Measurements from ENCODE around the gene OSBPL1A.
A peak's percentile ranks its signal among the peaks of the same experiment; 100 is the strongest.

OSBPL1A gene

GRCh38 chr18:24326211-24326610, 71.4 kb downstream of the OSBPL1A start:
- H3K4me1 Mint-ChIP-seq, result no peaks in the 10 kb centered on the region
- H3K9me3 Mint-ChIP-seq, result no peaks in the 10 kb centered on the region
- peaks cover 52% of the 10 kb centered on the region for H3K36me3 Mint-ChIP-seq (ENCODE audit: low read depth)
- H3K4me3 Mint-ChIP-seq, result no peak overlapping the region
- no peak overlapping the region for H3K27ac Mint-ChIP-seq
- TF ChIP-seq CTCF (IDR thresholded peaks at IDR 0.05), result no peak
- no peaks in the 10 kb centered on the region for H3K27me3 Mint-ChIP-seq (ENCODE audit: low read depth, poor library complexity)
- DNase-seq, result no peak

- Mint-ChIP-seq H3K27me3 (ENCODE audit: low read depth, poor library complexity) (peaks cover 6% of the 10 kb centered on the region), H3K4me1 (no peaks in the 10 kb centered on the region), H3K4me3 (no peak overlapping the region), H3K9me3 (no peaks in the 10 kb centered on the region), H3K27ac (no peak overlapping the region), H3K36me3 (ENCODE audit: low read depth) (peaks cover 47% of the 10 kb centered on the region)
- no peak for TF ChIP-seq CTCF (IDR thresholded peaks at IDR 0.05)
- no peak for DNase-seq
Observed at GRCh38 chr18:24322584-24323136, 75.0 kb downstream of the OSBPL1A start.

GRCh38 chr18:24321071-24321470, 76.6 kb downstream of the OSBPL1A start:
- no peak overlapping the region for H3K27ac Mint-ChIP-seq
- H3K36me3 Mint-ChIP-seq (ENCODE audit: low read depth), result peaks cover 38% of the 10 kb centered on the region
- H3K4me3 Mint-ChIP-seq, result no peak overlapping the region
- H3K9me3 Mint-ChIP-seq, result no peaks in the 10 kb centered on the region
- no peak for TF ChIP-seq CTCF (IDR thresholded peaks at IDR 0.05)
- DNase-seq, result no peak
- peaks cover 6% of the 10 kb centered on the region for H3K27me3 Mint-ChIP-seq (ENCODE audit: low read depth, poor library complexity)
- no peaks in the 10 kb centered on the region for H3K4me1 Mint-ChIP-seq

GRCh38 chr18:24319757-24320156, 77.9 kb downstream of the OSBPL1A start:
- peaks cover 6% of the 10 kb centered on the region for H3K27me3 Mint-ChIP-seq (ENCODE audit: low read depth, poor library complexity)
- H3K9me3 Mint-ChIP-seq, result no peaks in the 10 kb centered on the region
- peaks cover 33% of the 10 kb centered on the region for H3K36me3 Mint-ChIP-seq (ENCODE audit: low read depth)
- no peak overlapping the region for H3K27ac Mint-ChIP-seq
- TF ChIP-seq CTCF (IDR thresholded peaks at IDR 0.05), result no peak
- no peaks in the 10 kb centered on the region for H3K4me1 Mint-ChIP-seq
- H3K4me3 Mint-ChIP-seq, result no peak overlapping the region
- no peak for DNase-seq

- no peak for TF ChIP-seq CTCF (IDR thresholded peaks at IDR 0.05)
- no peaks in the 10 kb centered on the region for H3K9me3 Mint-ChIP-seq
- peaks cover 6% of the 10 kb centered on the region for H3K27me3 Mint-ChIP-seq (ENCODE audit: low read depth, poor library complexity)
- peak overlapping the region; percentile 61 for H3K27ac Mint-ChIP-seq
- no peaks in the 10 kb centered on the region for H3K4me1 Mint-ChIP-seq
- peaks cover 42% of the 10 kb centered on the region for H3K36me3 Mint-ChIP-seq (ENCODE audit: low read depth)
- DNase-seq, result no peak
- no peak overlapping the region for H3K4me3 Mint-ChIP-seq
Observed at GRCh38 chr18:24317370-24317769, 80.3 kb downstream of the OSBPL1A start.

- no peak for TF ChIP-seq CTCF (IDR thresholded peaks at IDR 0.05)
- Mint-ChIP-seq H3K4me1 (no peaks in the 10 kb centered on the region), H3K27me3 (ENCODE audit: low read depth, poor library complexity) (peaks cover 2% of the 10 kb centered on the region), H3K27ac (no peak overlapping the region), H3K36me3 (ENCODE audit: low read depth) (peaks cover 50% of the 10 kb centered on the region), H3K4me3 (no peak overlapping the region), H3K9me3 (no peaks in the 10 kb centered on the region)
- no peak for DNase-seq
Observed at GRCh38 chr18:24315170-24315569, 82.5 kb downstream of the OSBPL1A start.
